Measurements from ENCODE around the gene TPK1. TPM values are rescaled to one million over a fixed set of nuclear protein-coding genes. Genes with fewer than 3 reads are reported as not detected.

The TPK1 gene
- polyA plus RNA-seq, 1 donor, result 5.4 TPM

DNA sequence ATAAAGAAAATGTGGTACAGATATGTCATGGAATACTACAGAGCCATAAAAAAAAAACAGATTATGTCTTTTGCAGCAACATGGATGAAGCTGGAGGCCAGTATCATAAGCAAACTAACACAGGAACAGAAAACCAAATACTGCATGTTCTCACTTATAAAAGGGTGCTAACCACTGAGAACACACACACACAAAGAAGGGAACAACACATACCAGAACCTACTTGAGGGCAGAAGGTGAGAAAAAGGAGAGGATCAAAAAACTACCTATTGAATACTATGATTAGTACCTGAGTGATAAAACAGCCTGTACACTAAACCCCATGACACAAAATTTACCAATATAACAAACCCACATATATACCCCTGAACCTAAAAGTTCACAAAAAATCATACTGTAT, 144.6 kb downstream of the TPK1 start:
- DNase-seq, result no peak
- H3K27me3 ChIP-seq (ENCODE audit: control insufficient read depth, insufficient read depth, low read length), result no peaks in the 10 kb centered on the region
- no peak overlapping the region for H3K4me3 ChIP-seq (ENCODE audit: low read length)
- no peaks in the 10 kb centered on the region for H3K36me3 ChIP-seq (ENCODE audit: control insufficient read depth, insufficient read depth, low read length)
- H3K27ac ChIP-seq (ENCODE audit: low read length), result no peak overlapping the region
- H3K4me1 ChIP-seq (ENCODE audit: control insufficient read depth, insufficient read depth, low read length), result no peaks in the 10 kb centered on the region
- H3K9me3 ChIP-seq (ENCODE audit: control insufficient read depth, low read depth, low read length), result no peaks in the 10 kb centered on the region

DNA sequence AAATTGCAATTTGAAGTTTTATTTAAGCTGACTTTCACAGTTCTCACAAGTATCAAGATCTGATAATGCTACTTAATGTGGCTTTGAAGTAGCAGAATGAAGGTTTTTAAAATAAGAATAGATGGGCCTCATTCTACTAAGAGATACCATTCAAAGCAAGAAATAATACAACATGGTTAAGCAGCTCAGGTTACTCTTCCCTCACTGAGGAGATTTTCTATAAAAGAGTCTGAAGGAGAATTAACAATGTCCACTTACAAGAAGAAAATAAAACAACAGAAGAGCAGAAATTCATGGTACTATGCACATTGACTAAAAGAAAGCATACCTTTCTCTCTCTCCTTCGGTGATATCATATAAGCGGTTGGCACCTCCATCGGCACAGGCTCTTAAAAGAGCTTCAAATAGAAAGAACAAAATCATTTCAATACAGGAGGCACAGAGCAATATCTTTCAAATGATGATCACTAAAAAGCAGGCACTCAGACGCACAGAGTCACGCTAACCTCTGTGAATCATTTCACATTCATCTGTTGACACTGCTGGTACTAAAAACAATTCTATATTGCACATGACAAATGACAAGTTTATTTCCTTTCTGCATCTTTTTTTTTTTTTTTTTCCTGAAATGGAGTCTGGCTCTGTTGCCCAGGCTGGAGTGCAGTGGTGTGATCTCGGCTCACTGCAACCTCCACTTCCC, 153.1 kb downstream of the TPK1 start:
- no peak overlapping the region for H3K27ac ChIP-seq (ENCODE audit: low read length)
- no peak overlapping the region for H3K4me3 ChIP-seq (ENCODE audit: low read length)
- no peaks in the 10 kb centered on the region for H3K9me3 ChIP-seq (ENCODE audit: control insufficient read depth, low read depth, low read length)
- no peaks in the 10 kb centered on the region for H3K4me1 ChIP-seq (ENCODE audit: control insufficient read depth, insufficient read depth, low read length)
- DNase-seq, result no peak
- H3K27me3 ChIP-seq (ENCODE audit: control insufficient read depth, insufficient read depth, low read length), result no peaks in the 10 kb centered on the region
- H3K36me3 ChIP-seq (ENCODE audit: control insufficient read depth, insufficient read depth, low read length), result no peaks in the 10 kb centered on the region
- WGBS (ENCODE audit: insufficient coverage, low lambda C conversion rate), result 100% methylated on average over 3 of the region's 6 CpGs

DNA sequence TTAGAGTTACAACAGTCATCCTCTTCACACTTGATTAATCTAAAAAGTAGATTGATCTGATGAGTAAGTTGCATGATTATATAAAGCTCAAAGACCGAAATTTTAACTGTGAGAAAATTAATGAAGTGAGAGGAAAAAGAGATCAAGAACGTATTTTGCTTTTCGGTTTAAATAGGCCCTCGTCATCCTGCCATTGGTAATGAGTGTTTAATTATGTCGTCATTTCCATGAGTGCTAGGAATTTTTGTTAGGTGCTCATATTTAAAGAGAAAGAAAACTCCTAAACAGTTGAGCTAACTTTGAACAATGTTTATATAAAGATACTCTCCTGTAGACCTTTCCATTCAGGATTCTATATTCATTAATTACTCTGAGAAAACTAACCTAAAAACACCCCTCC, 159.4 kb downstream of the TPK1 start:
- H3K9me3 ChIP-seq (ENCODE audit: control insufficient read depth, low read depth, low read length), result no peaks in the 10 kb centered on the region
- WGBS (ENCODE audit: insufficient coverage, low lambda C conversion rate), result 92% methylated on average over 3 of the region's 5 CpGs
- H3K27ac ChIP-seq (ENCODE audit: low read length), result no peak overlapping the region
- H3K4me3 ChIP-seq (ENCODE audit: low read length), result no peak overlapping the region
- H3K27me3 ChIP-seq (ENCODE audit: control insufficient read depth, insufficient read depth, low read length), result no peaks in the 10 kb centered on the region
- H3K36me3 ChIP-seq (ENCODE audit: control insufficient read depth, insufficient read depth, low read length), result no peaks in the 10 kb centered on the region
- no peaks in the 10 kb centered on the region for H3K4me1 ChIP-seq (ENCODE audit: control insufficient read depth, insufficient read depth, low read length)
- no peak for DNase-seq

DNA sequence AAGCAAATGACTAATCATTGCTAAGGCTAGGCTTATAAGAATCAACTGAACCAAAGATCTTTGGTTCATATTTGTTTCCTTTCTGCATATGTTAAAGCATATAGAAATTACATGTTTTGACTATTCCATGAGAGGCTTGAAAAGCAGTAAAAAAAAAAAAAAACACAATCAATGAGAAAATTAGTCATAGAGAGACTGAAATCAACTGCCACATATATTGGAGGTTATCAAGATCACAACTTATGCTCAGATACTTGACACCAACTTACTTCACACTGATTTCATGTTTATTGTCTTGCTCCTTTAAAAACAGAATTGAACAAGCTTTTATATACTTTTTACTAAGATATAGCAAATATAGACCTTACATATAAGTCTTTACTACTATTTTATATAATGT, 161.3 kb downstream of the TPK1 start:
- no peak overlapping the region for H3K4me3 ChIP-seq (ENCODE audit: low read length)
- no peak for DNase-seq
- no peak overlapping the region for H3K27ac ChIP-seq (ENCODE audit: low read length)
- no peaks in the 10 kb centered on the region for H3K36me3 ChIP-seq (ENCODE audit: control insufficient read depth, insufficient read depth, low read length)
- no peaks in the 10 kb centered on the region for H3K27me3 ChIP-seq (ENCODE audit: control insufficient read depth, insufficient read depth, low read length)
- H3K4me1 ChIP-seq (ENCODE audit: control insufficient read depth, insufficient read depth, low read length), result no peaks in the 10 kb centered on the region
- H3K9me3 ChIP-seq (ENCODE audit: control insufficient read depth, low read depth, low read length), result no peaks in the 10 kb centered on the region

DNA sequence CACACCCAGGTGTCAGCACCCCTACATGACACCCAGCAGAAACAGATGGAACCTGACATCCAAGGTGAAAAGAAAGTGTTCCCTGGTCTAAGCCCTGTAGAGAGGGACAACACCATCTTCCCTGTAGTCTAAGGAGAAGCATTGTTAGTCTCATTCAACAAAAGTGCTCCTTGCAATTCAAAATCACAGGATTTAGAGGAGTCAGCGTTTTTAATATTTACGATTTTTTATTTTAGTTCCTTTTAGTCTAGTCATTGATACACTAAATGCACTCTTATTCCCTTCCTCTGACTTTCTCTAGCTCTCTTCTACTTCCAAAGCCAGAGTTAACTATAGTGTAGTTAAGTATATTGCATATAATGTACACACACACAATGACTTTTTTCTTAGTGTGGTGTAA, 163.0 kb downstream of the TPK1 start:
- no peak for DNase-seq
- no peaks in the 10 kb centered on the region for H3K9me3 ChIP-seq (ENCODE audit: control insufficient read depth, low read depth, low read length)
- no peak overlapping the region for H3K27ac ChIP-seq (ENCODE audit: low read length)
- 93% methylated on average over 2 of the region's 2 CpGs for WGBS (ENCODE audit: insufficient coverage, low lambda C conversion rate)
- no peaks in the 10 kb centered on the region for H3K4me1 ChIP-seq (ENCODE audit: control insufficient read depth, insufficient read depth, low read length)
- H3K27me3 ChIP-seq (ENCODE audit: control insufficient read depth, insufficient read depth, low read length), result no peaks in the 10 kb centered on the region
- H3K36me3 ChIP-seq (ENCODE audit: control insufficient read depth, insufficient read depth, low read length), result no peaks in the 10 kb centered on the region
- no peak overlapping the region for H3K4me3 ChIP-seq (ENCODE audit: low read length)

DNA sequence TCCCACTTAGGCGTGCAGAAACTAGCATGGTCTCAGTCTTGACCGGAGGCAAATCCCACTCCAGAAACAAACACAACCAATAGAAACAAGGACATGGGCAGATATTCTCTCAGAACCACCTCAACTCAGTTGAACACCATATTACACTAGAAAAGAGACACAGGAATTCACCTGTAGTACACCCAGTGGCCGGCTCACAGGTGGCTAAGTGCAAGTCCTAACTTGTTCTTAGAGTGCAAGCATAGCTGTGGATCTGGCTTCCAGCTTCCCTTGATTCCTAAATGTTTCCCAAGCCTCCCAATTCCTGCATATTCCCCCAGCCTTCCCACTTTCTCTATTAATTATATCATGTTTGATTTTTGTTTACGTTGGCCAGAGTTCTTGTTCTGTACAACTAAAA, 164.4 kb downstream of the TPK1 start:
- Histone ChIP-seq H3K9me3 (ENCODE audit: control insufficient read depth, low read depth, low read length) (no peaks in the 10 kb centered on the region), H3K4me1 (ENCODE audit: control insufficient read depth, insufficient read depth, low read length) (no peaks in the 10 kb centered on the region), H3K27ac (ENCODE audit: low read length) (no peak overlapping the region), H3K36me3 (ENCODE audit: control insufficient read depth, insufficient read depth, low read length) (no peaks in the 10 kb centered on the region), H3K4me3 (ENCODE audit: low read length) (no peak overlapping the region), H3K27me3 (ENCODE audit: control insufficient read depth, insufficient read depth, low read length) (no peaks in the 10 kb centered on the region)
- 86% methylated on average over 1 of the region's 4 CpGs for WGBS (ENCODE audit: insufficient coverage, low lambda C conversion rate)
- no peak for DNase-seq

DNA sequence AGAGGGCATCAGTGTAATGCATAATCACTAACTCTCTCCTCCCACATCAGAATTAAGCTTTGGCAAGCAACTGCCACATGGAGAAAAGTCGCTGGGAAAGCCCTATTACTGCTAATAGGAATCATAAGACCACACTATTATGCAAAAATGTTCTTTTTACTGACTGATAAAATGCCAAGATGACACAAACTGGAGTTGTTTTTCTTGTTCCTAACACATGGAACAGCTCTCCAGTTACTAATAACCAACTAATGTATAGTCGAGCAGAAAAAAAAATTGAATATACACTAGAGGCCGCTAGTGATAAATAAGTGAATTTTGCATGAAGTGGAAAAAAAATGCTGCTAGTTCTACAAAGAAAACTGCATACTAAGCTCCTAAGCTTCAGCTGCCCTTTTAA, 165.6 kb downstream of the TPK1 start:
- Histone ChIP-seq H3K27ac (ENCODE audit: low read length) (no peak overlapping the region), H3K4me1 (ENCODE audit: control insufficient read depth, insufficient read depth, low read length) (no peaks in the 10 kb centered on the region), H3K4me3 (ENCODE audit: low read length) (no peak overlapping the region), H3K27me3 (ENCODE audit: control insufficient read depth, insufficient read depth, low read length) (no peaks in the 10 kb centered on the region), H3K36me3 (ENCODE audit: control insufficient read depth, insufficient read depth, low read length) (no peaks in the 10 kb centered on the region), H3K9me3 (ENCODE audit: control insufficient read depth, low read depth, low read length) (no peaks in the 10 kb centered on the region)
- peak in 1 of 2 donors; percentile 3 for DNase-seq
- no CpG with 5 or more reads among the region's 3 CpGs for WGBS (ENCODE audit: insufficient coverage, low lambda C conversion rate)

DNA sequence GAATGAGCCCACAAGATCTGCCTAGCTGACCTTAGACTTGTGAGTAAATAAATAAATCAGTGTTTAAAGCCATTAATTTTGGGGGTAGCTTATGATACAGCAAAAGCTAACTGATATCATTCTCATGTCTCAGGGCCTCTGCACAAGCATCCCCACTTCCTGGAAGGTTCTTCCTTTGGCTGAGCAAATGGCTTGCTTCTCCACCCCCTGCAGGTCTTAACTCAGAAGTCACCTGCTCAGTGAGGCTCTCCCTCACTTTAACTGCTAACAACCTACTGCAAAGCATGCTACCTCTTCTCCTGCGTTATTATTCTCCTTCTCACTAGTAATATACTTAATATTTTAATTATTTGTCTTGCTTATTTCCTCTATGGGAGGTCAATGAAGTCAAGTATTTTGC, 167.3 kb downstream of the TPK1 start:
- H3K9me3 ChIP-seq (ENCODE audit: control insufficient read depth, low read depth, low read length), result no peaks in the 10 kb centered on the region
- H3K27me3 ChIP-seq (ENCODE audit: control insufficient read depth, insufficient read depth, low read length), result no peaks in the 10 kb centered on the region
- H3K4me1 ChIP-seq (ENCODE audit: control insufficient read depth, insufficient read depth, low read length), result no peaks in the 10 kb centered on the region
- H3K36me3 ChIP-seq (ENCODE audit: control insufficient read depth, insufficient read depth, low read length), result no peaks in the 10 kb centered on the region
- no peak overlapping the region for H3K27ac ChIP-seq (ENCODE audit: low read length)
- no peak overlapping the region for H3K4me3 ChIP-seq (ENCODE audit: low read length)
- no peak for DNase-seq
- no CpG with 5 or more reads among the region's 1 CpG for WGBS (ENCODE audit: insufficient coverage, low lambda C conversion rate)

DNA sequence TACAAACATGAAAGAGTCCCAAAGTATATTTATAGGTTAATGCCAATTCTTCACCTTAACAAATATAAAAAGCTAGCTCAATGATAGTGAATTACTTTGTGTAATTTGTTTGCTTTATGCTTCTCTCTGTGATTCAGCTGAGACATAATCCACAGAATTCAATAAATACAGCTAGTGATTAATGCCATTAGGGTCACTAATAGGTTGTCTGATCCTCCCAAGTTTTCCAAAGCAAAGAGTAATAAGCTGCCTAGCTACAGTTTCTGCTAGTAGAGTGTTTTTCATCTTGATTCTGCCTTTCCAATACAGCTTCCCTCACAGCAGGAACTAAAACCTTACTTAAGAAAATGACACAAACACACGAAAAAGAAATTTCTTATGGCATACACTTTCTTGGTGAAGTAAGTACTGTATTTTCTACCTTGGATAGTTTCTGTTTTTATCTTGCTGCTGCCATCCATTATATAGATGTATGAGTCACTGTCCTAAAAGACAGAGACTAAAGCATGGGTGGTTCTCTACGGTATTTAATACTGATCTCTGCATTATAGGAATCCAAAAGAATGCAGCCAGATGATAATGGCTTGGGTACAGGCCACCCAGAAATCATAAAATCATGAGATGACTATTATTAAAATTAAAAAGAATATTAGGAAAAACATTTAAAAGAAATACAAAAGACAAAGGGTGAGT, 170.0 kb downstream of the TPK1 start:
- Histone ChIP-seq H3K9me3 (ENCODE audit: control insufficient read depth, low read depth, low read length) (no peaks in the 10 kb centered on the region), H3K4me3 (ENCODE audit: low read length) (no peak overlapping the region), H3K27me3 (ENCODE audit: control insufficient read depth, insufficient read depth, low read length) (no peaks in the 10 kb centered on the region), H3K4me1 (ENCODE audit: control insufficient read depth, insufficient read depth, low read length) (no peaks in the 10 kb centered on the region), H3K36me3 (ENCODE audit: control insufficient read depth, insufficient read depth, low read length) (no peaks in the 10 kb centered on the region), H3K27ac (ENCODE audit: low read length) (no peak overlapping the region)
- WGBS (ENCODE audit: insufficient coverage, low lambda C conversion rate), result no CpG with 5 or more reads among the region's 2 CpGs
- no peak for DNase-seq

DNA sequence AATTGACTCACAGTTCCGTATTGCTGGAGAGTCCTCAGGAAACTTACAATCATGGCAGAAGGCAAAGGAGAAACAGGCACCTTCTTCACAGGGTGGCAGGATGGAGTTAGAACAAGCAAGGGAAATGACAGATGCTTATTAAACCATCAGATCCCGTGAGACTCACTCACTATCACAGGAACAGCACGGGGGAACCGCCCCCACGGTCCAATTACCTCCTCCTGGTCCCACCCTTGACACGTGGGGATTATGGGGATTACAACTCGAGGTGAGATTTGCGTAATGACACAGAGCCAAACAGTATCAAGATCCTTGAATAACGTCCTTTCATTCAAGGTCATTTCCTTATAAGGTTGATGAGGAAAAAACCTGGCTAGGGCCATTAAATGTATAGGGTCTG, 176.6 kb downstream of the TPK1 start:
- Histone ChIP-seq H3K4me1 (ENCODE audit: control insufficient read depth, insufficient read depth, low read length) (no peaks in the 10 kb centered on the region), H3K27me3 (ENCODE audit: control insufficient read depth, insufficient read depth, low read length) (no peaks in the 10 kb centered on the region), H3K4me3 (ENCODE audit: low read length) (no peak overlapping the region), H3K9me3 (ENCODE audit: control insufficient read depth, low read depth, low read length) (no peaks in the 10 kb centered on the region), H3K27ac (ENCODE audit: low read length) (no peak overlapping the region), H3K36me3 (ENCODE audit: control insufficient read depth, insufficient read depth, low read length) (no peaks in the 10 kb centered on the region)
- WGBS (ENCODE audit: insufficient coverage, low lambda C conversion rate), result no CpG with 5 or more reads among the region's 9 CpGs
- DNase-seq, result no peak

DNA sequence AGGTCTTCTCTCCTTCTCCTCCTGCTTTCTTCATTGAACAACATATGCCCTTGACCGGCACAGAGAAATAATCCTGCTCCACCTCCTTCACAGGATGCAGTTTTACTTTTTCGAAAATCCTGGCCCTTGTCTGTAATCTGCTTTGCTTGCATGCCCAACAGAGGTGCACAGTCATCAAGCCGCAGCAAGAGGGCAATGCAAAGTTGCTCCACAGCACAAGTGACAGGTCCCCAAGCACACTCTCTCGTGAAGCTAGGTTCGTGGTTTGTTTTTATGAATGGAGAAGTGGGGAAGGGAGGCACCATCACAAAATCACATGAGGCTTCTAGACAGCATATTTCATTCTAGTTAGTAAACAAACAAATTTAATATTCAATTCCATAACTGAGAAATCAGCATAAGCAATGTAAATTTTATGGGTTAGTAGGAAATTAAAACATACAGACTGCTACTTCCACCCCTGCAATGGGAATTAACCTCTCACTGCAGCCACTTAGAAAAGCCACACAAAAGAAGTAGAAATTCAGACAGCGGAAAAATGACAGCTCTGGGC, 178.8 kb downstream of the TPK1 start:
- no peak overlapping the region for H3K27ac ChIP-seq (ENCODE audit: low read length)
- H3K9me3 ChIP-seq (ENCODE audit: control insufficient read depth, low read depth, low read length), result no peaks in the 10 kb centered on the region
- H3K27me3 ChIP-seq (ENCODE audit: control insufficient read depth, insufficient read depth, low read length), result no peaks in the 10 kb centered on the region
- H3K4me1 ChIP-seq (ENCODE audit: control insufficient read depth, insufficient read depth, low read length), result no peaks in the 10 kb centered on the region
- H3K4me3 ChIP-seq (ENCODE audit: low read length), result no peak overlapping the region
- no peak for DNase-seq
- no peaks in the 10 kb centered on the region for H3K36me3 ChIP-seq (ENCODE audit: control insufficient read depth, insufficient read depth, low read length)
- no CpG with 5 or more reads among the region's 6 CpGs for WGBS (ENCODE audit: insufficient coverage, low lambda C conversion rate)

Measured in large intestine (tissue), 3 donors.